HepG2 (cell line): ENCODE data around the gene DLG5. TPM values are rescaled to one million over a fixed set of nuclear protein-coding genes. Genes with fewer than 3 reads are reported as not detected.

Experiments
- ETV5 ChIP-seq: IDR thresholded peaks from 2 replicates; pipeline ENCODE4 v1.6.1; 2018; ENCODE audit warnings: missing biosample characterization, missing genetic modification reagents, inconsistent platforms, borderline replicate concordance
- ISL2 ChIP-seq: sonication (generic); formaldehyde crosslinking; IDR thresholded peaks from 2 replicates; pipeline ENCODE4 v1.5.0; 2020; ENCODE audit warnings: missing genetic modification reagents
- KDM3A ChIP-seq: IDR thresholded peaks from 2 replicates; pipeline ENCODE4 v1.6.1; 2018; ENCODE audit warnings: low read depth, missing compliant biosample characterization
- LCORL ChIP-seq, 2 experiments: fragments of 450-650 bp in 1 of 2; sonication (generic) in 1 of 2; formaldehyde crosslinking in 1 of 2; IDR thresholded peaks; 2 replicates each; pipeline versions ENCODE4 v1.5.0 to v1.6.1; 2017 to 2020; ENCODE audit warnings: antibody characterized with exemption in 1 of 2, missing genetic modification reagents in 1 of 2
- POGZ ChIP-seq: sonication (generic); formaldehyde crosslinking; IDR thresholded peaks from 2 replicates; pipeline ENCODE4 v1.4.0; 2020; ENCODE audit warnings: mild to moderate bottlenecking, missing genetic modification reagents
- POLR2A ChIP-seq, 2 experiments: IDR thresholded peaks; 2 replicates each; pipeline ENCODE4 v1.6.1; 2011; ENCODE audit warnings: low read depth in 2 of 2, low read length in 2 of 2, mild to moderate bottlenecking in 1 of 2, moderate library complexity in 1 of 2; ENCODE audit not compliant: insufficient read depth in 1 of 2
- RORA ChIP-seq: sonication (generic); formaldehyde crosslinking; IDR thresholded peaks from 2 replicates; pipeline ENCODE4 v1.5.0; 2020; ENCODE audit warnings: mild to moderate bottlenecking, missing genetic modification reagents, moderate library complexity
- SOX5 ChIP-seq: IDR thresholded peaks from 2 replicates; pipeline ENCODE4 v1.6.1; 2016; ENCODE audit warnings: borderline replicate concordance
- STAT5B ChIP-seq: sonication (generic); formaldehyde crosslinking; IDR thresholded peaks from 2 replicates; pipeline ENCODE4 v1.4.0; 2020; ENCODE audit warnings: missing genetic modification reagents
- TOPORS ChIP-seq: sonication (generic); formaldehyde crosslinking; IDR thresholded peaks from 2 replicates; pipeline ENCODE4 v1.8.0; 2023; ENCODE audit warnings: mild to moderate bottlenecking, missing genetic modification reagents
- TP53 ChIP-seq: sonication (generic); formaldehyde crosslinking; conservative IDR thresholded peaks from 2 replicates; pipeline ENCODE4 v1.4.0; 2020; ENCODE audit warnings: missing genetic modification reagents
- ZFP1 ChIP-seq: IDR thresholded peaks from 2 replicates; pipeline ENCODE4 v1.6.1; 2016
- ZNF230 ChIP-seq: sonication (generic); formaldehyde crosslinking; IDR thresholded peaks from 2 replicates; pipeline ENCODE4 v1.4.0; 2020; ENCODE audit warnings: mild to moderate bottlenecking, missing genetic modification reagents
- ZNF780A ChIP-seq: sonication (generic); formaldehyde crosslinking; IDR thresholded peaks from 2 replicates; pipeline ENCODE4 v1.8.0; 2022; ENCODE audit warnings: mild to moderate bottlenecking, missing genetic modification reagents, moderate library complexity
- polyA plus RNA-seq, 8 experiments: library from polyadenylated mRNA; depleted of rRNA in 3 of 8; stranded (reverse) in 7 of 8; unstranded in 1 of 8; fragments of >200 nt; fragmentation: Illumina TruSeq in 4 of 8; extraction: Trizol in 4 of 8; gene quantifications; 2 replicates each; pipeline versions ENCODE4 v1.2.1 to v1.2.3, GENCODE V29; 2011 to 2016; ENCODE audit warnings: low read depth in 4 of 8, missing spikeins in 1 of 8, mixed read lengths in 1 of 8; ENCODE audit not compliant: insufficient read depth in 1 of 8
- total RNA-seq, 5 experiments: library from RNA; depleted of rRNA; stranded (reverse); fragments of >200 nt; fragmentation: Illumina TruSeq; extraction: Trizol; gene quantifications; 2 replicates each; pipeline ENCODE4 v1.2.3, GENCODE V29; 2016; ENCODE audit warnings: low read depth in 1 of 5
- TF ChIP-seq, protein P1 (sequence below): sonication (generic); formaldehyde crosslinking; IDR thresholded peaks from 2 replicates; pipeline ENCODE4 v1.4.0; 2020; ENCODE audit warnings: missing genetic modification reagents, borderline replicate concordance
- TF ChIP-seq, protein P2 (sequence below): sonication (generic); formaldehyde crosslinking; IDR thresholded peaks from 2 replicates; pipeline ENCODE4 v1.9.0; 2021; ENCODE audit warnings: missing genetic modification reagents, borderline replicate concordance
- TF ChIP-seq, protein P3 (sequence below): IDR thresholded peaks from 2 replicates; pipeline ENCODE4 v1.6.1; 2016; ENCODE audit warnings: low read depth, control low read depth
- TF ChIP-seq, protein P4 (sequence below): sonication (generic); formaldehyde crosslinking; IDR thresholded peaks from 2 replicates; pipeline ENCODE4 v1.4.0; 2020; ENCODE audit warnings: missing genetic modification reagents
- TF ChIP-seq, protein P5 (sequence below): sonication (generic); formaldehyde crosslinking; IDR thresholded peaks from 2 replicates; pipeline ENCODE4 v1.4.0; 2020; ENCODE audit warnings: mild to moderate bottlenecking, low read depth, missing genetic modification reagents

DLG5 gene
- total and polyA plus RNA-seq, 2 of the 13 experiments (the other 11 are each of a cell fraction or from before 2014, with no cell fraction given): 15.5 to 18.2 TPM

DNA sequence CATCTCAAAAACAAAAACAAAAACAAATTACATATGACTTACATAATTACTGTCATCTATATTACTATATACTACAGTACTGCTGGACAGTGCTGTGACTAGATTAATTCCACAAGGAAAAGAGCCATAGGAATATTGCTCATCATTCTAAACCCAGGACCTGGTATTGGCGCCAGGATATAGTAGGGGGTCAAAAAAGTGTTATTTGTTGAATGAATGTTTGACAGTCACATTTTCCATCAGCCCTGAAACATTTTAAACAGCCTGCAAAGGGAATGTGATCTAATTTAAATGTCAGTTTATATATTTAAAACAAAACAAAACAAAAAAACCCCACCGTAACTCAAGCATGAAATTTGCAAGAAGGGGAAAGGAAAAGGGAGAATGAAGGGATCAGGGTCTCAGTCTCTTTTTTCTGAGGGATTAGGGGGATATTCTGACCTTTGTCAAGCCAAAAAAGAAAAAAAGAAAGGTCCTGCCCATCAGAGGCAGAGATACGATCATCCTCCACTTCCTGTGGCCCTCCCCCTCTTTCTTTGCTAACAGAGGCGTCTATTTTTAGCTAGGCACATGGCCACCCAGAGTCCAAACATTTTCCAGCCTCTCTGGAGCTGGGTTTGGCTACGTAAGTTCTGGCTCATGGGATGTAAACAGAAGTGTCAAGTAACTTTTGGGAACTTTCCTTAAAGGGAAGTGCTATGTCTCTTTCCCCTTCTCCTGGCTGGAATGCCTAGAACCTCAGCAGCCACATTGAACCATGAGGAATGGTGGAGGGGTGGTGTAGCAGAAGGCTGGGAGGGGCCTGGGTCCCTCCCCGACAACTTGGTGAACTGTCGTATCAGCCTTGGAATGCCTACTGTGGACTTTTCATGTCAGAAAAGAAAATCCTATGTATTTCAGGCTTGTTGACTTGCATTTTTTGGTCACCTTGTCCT is 44.6 kb upstream of the DLG5 start (continued):
- TF ChIP-seq LCORL (IDR thresholded peaks at IDR 0.05) (no peak), LCORL (CRISPR knock-in tag; IDR thresholded peaks at IDR 0.05) (peak; percentile 93), KDM3A (CRISPR knock-in tag) (no peak), TP53 (CRISPR knock-in tag) (no peak), SOX5 (CRISPR knock-in tag) (peak; percentile 66; the same call in 1 of the 2 replicates), ZFP1 (CRISPR knock-in tag) (peak; percentile 49; the same call in 1 of the 2 replicates), ETV5 (CRISPR knock-in tag) (peak; percentile 96), RORA (no peak), ISL2 (peak; percentile 74; the same call in 1 of the 2 replicates), STAT5B (CRISPR knock-in tag) (no peak), TOPORS (CRISPR knock-in tag) (no peak), POGZ (CRISPR knock-in tag) (peak; percentile 68), ZNF230 (peak; percentile 49; the same call in 1 of the 2 replicates), ZNF780A (no peak), POLR2A (IDR thresholded peaks at IDR 0.05; ENCODE audit: insufficient read depth in 1 of 2, low read depth in 2 of 2, low read length in 2 of 2) (no peak)
- TF ChIP-seq, protein P1, sequence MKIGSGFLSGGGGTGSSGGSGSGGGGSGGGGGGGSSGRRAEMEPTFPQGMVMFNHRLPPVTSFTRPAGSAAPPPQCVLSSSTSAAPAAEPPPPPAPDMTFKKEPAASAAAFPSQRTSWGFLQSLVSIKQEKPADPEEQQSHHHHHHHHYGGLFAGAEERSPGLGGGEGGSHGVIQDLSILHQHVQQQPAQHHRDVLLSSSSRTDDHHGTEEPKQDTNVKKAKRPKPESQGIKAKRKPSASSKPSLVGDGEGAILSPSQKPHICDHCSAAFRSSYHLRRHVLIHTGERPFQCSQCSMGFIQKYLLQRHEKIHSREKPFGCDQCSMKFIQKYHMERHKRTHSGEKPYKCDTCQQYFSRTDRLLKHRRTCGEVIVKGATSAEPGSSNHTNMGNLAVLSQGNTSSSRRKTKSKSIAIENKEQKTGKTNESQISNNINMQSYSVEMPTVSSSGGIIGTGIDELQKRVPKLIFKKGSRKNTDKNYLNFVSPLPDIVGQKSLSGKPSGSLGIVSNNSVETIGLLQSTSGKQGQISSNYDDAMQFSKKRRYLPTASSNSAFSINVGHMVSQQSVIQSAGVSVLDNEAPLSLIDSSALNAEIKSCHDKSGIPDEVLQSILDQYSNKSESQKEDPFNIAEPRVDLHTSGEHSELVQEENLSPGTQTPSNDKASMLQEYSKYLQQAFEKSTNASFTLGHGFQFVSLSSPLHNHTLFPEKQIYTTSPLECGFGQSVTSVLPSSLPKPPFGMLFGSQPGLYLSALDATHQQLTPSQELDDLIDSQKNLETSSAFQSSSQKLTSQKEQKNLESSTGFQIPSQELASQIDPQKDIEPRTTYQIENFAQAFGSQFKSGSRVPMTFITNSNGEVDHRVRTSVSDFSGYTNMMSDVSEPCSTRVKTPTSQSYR: peak; percentile 84
- TF ChIP-seq, protein P2, sequence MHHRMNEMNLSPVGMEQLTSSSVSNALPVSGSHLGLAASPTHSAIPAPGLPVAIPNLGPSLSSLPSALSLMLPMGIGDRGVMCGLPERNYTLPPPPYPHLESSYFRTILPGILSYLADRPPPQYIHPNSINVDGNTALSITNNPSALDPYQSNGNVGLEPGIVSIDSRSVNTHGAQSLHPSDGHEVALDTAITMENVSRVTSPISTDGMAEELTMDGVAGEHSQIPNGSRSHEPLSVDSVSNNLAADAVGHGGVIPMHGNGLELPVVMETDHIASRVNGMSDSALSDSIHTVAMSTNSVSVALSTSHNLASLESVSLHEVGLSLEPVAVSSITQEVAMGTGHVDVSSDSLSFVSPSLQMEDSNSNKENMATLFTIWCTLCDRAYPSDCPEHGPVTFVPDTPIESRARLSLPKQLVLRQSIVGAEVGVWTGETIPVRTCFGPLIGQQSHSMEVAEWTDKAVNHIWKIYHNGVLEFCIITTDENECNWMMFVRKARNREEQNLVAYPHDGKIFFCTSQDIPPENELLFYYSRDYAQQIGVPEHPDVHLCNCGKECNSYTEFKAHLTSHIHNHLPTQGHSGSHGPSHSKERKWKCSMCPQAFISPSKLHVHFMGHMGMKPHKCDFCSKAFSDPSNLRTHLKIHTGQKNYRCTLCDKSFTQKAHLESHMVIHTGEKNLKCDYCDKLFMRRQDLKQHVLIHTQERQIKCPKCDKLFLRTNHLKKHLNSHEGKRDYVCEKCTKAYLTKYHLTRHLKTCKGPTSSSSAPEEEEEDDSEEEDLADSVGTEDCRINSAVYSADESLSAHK (CRISPR knock-in tag): no peak
- TF ChIP-seq, protein P3, sequence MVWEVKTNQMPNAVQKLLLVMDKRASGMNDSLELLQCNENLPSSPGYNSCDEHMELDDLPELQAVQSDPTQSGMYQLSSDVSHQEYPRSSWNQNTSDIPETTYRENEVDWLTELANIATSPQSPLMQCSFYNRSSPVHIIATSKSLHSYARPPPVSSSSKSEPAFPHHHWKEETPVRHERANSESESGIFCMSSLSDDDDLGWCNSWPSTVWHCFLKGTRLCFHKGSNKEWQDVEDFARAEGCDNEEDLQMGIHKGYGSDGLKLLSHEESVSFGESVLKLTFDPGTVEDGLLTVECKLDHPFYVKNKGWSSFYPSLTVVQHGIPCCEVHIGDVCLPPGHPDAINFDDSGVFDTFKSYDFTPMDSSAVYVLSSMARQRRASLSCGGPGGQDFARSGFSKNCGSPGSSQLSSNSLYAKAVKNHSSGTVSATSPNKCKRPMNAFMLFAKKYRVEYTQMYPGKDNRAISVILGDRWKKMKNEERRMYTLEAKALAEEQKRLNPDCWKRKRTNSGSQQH (CRISPR knock-in tag): 0 out of 2 replicates have a peak, but pooled peaks have one; percentile 53
- TF ChIP-seq, protein P4, sequence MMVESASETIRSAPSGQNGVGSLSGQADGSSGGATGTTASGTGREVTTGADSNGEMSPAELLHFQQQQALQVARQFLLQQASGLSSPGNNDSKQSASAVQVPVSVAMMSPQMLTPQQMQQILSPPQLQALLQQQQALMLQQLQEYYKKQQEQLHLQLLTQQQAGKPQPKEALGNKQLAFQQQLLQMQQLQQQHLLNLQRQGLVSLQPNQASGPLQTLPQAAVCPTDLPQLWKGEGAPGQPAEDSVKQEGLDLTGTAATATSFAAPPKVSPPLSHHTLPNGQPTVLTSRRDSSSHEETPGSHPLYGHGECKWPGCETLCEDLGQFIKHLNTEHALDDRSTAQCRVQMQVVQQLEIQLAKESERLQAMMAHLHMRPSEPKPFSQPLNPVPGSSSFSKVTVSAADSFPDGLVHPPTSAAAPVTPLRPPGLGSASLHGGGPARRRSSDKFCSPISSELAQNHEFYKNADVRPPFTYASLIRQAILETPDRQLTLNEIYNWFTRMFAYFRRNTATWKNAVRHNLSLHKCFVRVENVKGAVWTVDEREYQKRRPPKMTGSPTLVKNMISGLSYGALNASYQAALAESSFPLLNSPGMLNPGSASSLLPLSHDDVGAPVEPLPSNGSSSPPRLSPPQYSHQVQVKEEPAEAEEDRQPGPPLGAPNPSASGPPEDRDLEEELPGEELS: peak; percentile 77
- TF ChIP-seq, protein P5, sequence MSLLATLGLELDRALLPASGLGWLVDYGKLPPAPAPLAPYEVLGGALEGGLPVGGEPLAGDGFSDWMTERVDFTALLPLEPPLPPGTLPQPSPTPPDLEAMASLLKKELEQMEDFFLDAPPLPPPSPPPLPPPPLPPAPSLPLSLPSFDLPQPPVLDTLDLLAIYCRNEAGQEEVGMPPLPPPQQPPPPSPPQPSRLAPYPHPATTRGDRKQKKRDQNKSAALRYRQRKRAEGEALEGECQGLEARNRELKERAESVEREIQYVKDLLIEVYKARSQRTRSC (CRISPR knock-in tag): 0 out of 2 replicates have a peak, but pooled peaks have one; percentile 41
